Measurements from ENCODE around the gene TYROBP.

Gene TYROBP

DNA sequence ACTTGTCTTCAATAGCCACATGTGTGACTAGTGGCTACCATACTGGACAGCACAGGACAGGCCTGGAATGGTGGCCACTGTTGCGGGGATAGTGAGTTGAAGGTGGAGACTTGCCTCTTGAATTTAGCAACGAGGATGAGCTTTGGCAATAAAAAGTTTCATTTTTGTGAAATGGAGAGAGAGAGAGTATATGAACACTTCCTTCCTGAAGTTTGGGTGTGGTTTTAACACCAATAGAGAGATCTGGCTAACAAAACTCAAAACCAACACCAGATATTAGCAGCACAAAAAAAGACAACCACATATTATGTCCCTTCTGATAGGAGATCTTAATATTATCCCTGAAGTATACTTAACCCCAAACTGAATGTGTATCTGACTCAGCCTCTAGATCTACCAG is 21.8 kb upstream of the TYROBP start:
- H3K4me3 ChIP-seq (ENCODE audit: low read depth, low read length): no peak overlapping the region
- TF ChIP-seq, protein P1, sequence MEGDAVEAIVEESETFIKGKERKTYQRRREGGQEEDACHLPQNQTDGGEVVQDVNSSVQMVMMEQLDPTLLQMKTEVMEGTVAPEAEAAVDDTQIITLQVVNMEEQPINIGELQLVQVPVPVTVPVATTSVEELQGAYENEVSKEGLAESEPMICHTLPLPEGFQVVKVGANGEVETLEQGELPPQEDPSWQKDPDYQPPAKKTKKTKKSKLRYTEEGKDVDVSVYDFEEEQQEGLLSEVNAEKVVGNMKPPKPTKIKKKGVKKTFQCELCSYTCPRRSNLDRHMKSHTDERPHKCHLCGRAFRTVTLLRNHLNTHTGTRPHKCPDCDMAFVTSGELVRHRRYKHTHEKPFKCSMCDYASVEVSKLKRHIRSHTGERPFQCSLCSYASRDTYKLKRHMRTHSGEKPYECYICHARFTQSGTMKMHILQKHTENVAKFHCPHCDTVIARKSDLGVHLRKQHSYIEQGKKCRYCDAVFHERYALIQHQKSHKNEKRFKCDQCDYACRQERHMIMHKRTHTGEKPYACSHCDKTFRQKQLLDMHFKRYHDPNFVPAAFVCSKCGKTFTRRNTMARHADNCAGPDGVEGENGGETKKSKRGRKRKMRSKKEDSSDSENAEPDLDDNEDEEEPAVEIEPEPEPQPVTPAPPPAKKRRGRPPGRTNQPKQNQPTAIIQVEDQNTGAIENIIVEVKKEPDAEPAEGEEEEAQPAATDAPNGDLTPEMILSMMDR (IDR thresholded peaks at IDR 0.05; ENCODE audit: low read depth, low read length): no peak

DNA sequence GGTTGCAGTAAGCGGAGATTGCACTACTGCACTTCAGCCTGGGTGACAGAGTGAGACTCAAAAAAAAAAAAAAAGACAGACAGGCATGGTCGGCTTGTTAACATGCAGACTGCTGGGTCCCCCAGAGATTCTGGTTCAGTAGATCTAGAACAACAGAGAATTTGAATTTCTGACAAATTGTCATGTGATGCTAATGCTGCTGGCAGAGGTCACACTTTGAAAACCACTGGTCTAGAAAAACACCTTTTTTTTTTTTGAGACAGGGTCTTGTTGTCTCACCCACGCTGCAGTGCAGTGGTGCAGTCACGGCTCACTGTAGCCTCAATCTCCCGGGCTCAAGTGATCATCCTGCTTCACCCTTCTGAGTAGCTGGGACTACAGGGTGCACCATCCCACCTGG is 20.4 kb upstream of the TYROBP start:
- TF ChIP-seq, protein P1 (IDR thresholded peaks at IDR 0.05; ENCODE audit: low read depth, low read length): no peak
- no peak overlapping the region for H3K4me3 ChIP-seq (ENCODE audit: low read depth, low read length)

DNA sequence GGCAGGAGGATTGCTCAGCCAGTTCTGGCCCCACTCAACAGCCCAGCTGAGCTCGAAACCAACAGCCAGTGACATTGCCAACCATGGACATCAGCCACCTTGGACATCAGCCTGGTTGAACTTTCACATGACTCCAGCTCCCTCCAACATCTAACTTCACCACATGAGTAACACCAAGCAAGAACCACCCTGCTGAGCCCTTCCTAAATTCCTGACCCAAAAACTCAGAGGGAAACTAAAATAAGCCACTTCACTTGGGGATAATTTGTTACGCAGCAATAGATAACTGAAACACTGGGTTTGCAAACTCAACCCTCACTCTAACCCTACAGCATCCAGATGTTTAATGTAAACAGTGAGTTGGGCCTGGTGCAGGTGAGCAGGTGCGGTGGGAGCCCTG is 17.4 kb upstream of the TYROBP start:
- no peak overlapping the region for H3K4me3 ChIP-seq (ENCODE audit: low read depth, low read length)
- TF ChIP-seq, protein P1 (IDR thresholded peaks at IDR 0.05; ENCODE audit: low read depth, low read length): no peak

DNA sequence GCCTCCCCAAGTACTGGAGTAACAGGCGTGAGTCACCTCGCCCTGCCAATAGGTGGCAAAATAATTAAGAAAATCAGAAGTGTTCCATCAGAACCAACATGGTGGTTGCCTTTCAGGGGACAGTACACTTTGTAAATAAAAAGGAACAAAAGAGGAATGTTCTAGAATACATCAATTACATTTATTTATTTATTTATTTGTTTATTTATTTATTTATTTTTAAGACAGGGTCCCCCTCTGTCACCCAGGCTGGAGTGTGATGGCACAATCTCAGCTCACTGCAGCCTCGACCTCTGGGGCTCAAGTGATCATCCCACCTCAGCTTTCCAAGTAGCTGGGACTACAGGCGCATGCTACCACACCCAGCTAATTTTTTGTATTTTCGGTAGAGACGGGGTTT is 12.9 kb upstream of the TYROBP start:
- TF ChIP-seq, protein P1 (IDR thresholded peaks at IDR 0.05; ENCODE audit: low read depth, low read length): no peak
- no peak overlapping the region for H3K4me3 ChIP-seq (ENCODE audit: low read depth, low read length)

DNA sequence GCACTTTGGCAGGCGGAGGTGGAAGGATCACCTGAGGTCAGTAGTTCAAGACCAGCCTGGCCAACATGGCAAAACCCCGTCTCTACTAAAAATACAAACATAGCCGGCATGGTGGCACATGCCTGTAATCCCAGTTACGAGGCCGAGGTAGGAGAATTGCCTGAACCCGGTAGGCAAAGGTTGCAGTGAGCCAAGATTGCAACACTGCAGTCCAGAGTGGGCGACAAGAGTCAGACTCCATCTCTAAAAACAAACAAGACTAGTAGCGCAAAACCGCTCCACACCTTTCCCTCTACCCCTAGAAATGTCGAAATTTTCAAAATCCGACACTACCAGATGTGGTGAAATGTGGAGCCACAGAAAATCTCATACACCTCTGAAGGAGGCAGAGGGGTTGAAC is 11.2 kb upstream of the TYROBP start:
- H3K4me3 ChIP-seq (ENCODE audit: low read depth, low read length): no peak overlapping the region
- TF ChIP-seq, protein P1 (IDR thresholded peaks at IDR 0.05; ENCODE audit: low read depth, low read length): no peak

DNA sequence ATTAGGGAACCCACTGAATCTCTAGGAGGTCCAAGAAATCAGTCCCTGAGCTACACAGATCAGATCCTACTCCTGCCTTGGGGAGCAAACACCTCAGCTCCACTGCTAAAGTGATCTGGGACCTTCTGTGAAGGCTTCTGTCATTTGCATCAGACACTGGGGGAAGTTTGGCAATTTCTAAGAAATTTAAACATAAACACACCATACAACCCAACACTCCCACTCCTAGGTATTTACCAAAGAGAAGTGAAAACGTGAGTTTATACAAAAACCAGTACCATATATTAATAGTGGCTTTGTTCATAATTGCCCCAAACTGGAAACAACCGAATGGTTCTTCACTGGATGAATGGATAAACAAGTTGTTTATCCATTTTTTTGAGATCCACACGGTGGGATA is 7.3 kb upstream of the TYROBP start:
- no peak overlapping the region for H3K4me3 ChIP-seq (ENCODE audit: low read depth, low read length)
- TF ChIP-seq, protein P1 (IDR thresholded peaks at IDR 0.05; ENCODE audit: low read depth, low read length): no peak

DNA sequence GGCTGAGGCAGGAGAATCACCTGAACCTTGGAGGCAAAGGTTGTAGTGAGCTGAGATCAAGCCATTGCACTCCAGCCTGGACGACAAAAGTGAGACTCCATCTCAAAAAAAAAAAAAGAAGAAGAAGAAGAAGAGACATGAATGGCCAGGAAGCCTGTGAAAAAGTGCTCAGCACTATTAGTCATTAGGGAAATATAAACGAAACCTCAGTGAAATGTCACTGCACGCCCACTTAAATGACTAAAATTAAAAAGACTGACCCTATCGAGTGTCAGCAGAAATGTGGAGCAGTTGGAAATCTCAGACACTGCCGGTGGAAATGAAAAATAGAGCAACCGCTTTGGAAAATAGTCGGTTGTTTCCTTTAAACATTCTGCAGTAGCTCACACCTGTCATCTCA is 5.5 kb upstream of the TYROBP start:
- H3K4me3 ChIP-seq (ENCODE audit: low read depth, low read length): no peak overlapping the region
- TF ChIP-seq, protein P1 (IDR thresholded peaks at IDR 0.05; ENCODE audit: low read depth, low read length): no peak
